Endothelial cell of hepatic sinusoid (primary cell): ENCODE data around the gene INPP4B.

Experiments used
- in situ Hi-C: cut with HindIII; loops from 2 replicates; pipeline ENCODE4 v1.10.0; 2017; ENCODE audit warnings: low sequenced_read_pairs

The INPP4B gene

DNA sequence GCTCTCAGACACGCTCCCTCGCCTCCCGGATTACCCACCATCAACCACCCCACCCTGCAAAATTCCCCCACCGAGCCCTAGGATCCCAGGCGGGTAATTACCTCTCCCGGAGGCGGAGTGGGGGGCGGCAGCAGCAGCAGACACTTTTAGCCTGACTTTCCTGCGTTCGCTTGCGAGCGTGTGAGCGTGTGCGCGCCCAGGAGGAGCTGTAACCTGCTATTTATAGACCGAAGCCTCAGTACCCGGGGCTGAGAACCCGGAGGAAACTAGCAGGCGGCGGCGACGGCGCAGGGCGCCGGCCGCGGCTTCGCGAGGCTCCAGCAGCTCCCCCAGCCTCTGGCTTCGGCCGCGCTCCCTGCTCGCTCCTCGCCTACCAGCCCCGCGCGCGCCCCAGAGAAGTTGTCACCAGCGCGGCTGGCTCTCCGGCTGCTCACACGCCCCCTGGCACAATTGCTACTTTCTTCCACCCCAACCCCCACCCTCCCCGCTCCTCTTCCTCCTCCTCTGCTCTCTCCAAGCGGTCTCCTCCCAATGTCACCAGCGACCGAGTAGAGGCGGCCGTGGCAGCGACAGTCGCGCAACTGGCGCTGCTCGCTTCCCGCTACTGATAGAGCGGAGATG lies at the start of gene INPP4B:
Gene INPP4B, minus strand, starts transcription at position 194 of the 621 bp plus-strand sequence.
- in situ Hi-C loops, result no loop called here

DNA sequence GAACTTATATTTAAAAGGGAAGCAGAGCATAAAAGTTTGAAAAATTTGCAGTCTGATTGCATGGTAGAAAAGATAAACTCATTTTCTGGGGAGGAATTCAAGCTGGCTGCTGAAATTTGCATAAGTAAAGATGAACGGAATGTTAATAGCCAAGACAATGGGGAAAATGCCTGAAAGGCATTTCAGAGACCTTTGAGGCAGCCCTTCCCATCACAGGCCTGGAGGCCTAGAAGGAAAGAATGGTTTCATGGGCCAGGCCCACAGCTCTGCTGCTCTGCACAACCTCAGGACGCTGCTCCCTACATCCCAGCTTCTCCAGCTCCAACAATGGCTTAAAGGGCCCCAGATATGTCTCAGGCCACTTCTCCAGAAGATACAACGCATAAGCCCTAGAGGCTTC lies 46.9 kb upstream of the INPP4B start:
- in situ Hi-C loops, result no loop called here

DNA sequence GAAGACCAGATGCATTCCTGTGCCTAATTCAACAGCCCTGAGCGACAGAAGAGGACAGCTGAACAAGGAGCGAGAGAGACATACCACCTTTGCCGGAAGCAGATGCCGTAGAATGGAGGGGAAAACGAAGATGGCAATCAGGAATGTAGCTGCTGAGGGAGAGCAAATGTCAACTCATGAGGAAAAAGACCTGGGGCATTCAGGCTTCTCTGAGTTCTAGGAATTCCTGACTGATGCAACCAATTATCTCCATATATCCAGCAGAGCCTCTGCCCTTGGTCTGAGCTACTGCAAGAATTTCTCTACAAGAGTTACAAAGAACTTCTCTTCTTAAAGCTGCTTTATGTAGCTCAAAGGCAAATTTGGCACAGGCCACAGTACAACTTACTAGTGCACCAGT lies 40.5 kb upstream of the INPP4B start:
- in situ Hi-C loops, result no loop called here

DNA sequence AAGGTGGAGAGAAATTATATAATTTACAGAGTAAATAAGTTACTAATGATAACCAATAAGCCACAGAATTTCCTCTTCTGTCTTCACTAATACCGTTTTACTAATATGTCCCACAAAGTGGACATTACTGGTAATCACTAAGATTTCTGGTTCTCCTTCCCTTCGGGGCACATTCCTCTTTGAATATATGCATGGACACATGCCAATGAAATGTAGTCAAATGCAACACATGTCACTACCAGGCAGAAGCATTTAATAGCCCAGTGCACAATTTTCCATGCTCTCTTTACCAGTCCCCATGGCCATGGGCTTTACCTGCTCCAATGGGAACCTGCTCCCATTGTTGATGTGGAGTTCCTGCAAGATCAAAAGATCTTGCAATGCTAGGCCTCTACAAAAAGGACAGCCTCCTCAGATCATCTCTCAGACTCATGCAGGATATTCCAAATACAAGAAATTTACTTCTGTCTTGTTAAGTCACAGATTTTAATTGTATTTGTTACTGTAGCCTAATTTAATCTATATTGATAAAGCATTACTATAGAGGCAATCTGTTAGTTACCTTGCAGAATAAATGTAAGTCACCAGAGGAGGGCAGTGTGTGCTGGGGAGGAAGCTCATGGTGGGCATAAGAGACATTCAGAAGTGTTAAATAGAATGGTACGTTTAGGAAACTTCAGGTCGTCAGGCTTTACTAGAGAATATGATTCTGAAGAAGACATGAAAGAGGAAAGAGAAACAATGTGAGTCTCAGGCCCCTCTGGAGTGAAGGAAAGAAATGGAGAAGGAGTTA lies 37.1 kb upstream of the INPP4B start:
- in situ Hi-C loops, result no loop called here

DNA sequence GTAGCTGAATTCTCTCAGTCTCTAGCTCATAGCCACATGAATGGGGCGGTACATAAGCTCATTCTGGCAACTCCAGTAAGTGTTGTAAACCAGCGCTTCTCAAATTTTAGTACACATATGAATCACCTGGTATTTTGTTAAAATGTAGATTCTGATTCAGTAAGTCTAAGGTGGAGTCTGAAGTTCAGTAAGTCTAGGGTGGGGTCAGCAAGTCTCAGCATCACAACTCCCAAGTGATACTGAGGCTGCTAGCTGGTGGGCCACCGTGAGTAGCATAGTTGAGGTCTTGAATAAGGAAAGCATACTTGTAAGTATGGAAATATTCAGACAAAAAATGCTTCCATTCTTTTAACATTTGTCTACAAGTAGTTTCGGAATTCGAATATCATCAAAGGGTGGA lies 36.1 kb upstream of the INPP4B start:
- in situ Hi-C loops, result no loop called here

DNA sequence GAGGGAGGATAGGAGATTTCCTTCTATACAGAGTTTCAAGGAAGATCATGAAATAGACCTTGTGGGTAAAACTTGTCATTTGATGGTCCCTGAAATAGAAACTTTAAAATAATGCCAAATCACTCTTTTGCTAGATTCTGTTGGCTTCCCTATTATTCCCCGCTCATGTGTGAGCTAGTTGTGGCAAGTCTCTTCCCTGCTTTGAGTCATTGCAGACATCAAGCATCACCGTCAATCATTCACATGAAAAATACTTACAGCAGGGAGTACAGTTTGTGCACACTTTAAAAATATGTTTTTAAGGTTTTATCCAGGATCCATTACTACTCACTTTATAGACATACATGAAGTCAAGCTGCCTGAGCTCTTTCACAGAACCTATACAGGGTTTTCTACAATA lies 35.2 kb upstream of the INPP4B start:
- in situ Hi-C loops, result no loop called here

DNA sequence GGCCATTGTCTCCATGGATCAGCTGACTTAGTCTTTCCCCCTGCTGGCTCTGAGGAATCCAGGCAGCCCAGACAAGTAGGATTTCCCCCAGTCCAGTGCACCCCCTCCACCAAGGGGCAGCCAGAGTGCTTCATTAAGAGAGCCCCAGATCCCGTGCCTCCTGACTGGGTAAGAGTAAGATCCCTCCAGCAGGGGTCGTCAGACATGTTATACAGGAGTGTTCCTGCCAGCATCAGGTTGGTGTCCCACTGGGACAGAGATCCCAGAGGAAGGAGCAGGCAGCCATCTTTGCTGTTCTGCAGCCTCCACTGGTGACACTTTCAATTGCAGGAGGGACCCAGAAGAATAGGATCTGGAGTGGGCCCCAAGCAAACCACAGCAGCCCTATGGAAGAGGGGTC lies 29.0 kb upstream of the INPP4B start:
- in situ Hi-C loops, result no loop called here

DNA sequence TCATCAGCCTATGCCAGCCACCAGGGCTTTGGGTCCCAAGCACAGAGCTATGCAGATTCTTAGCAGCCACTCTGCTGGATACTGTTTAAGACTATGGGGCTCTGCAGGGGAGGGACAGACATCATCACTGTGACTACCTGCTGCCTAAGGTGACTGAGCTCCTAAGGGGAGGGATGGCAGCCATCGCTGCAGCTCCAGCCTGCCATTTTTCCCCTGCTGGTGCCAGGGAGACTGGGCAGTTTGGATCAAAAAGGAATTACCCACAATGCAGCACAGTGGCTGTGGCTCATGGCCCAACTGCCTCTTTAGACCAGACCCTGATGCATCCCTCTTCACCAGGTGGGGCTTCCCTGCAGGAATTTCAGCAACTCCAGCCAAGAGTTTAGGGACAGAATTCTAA lies 28.6 kb upstream of the INPP4B start:
- in situ Hi-C loops, result no loop called here

DNA sequence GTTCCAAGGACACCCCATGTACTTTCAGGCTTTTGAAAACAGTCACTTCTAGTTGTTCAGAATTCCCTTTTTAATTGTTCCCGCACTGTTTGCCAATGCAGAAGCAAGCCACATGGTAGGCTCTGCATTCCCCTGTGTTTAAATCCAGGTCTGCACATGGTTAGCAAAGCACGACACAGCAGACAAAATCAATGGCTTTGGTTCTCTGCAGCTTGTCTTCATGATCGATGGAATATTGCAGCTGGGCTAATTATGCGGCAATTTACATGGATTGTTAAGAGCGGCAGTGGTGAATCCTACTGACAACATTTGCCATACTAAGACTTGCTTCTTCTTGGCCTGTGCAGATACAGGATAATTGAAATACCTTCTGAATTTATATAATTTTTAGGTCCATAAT lies 20.6 kb upstream of the INPP4B start:
- in situ Hi-C loops, result no loop called here

DNA sequence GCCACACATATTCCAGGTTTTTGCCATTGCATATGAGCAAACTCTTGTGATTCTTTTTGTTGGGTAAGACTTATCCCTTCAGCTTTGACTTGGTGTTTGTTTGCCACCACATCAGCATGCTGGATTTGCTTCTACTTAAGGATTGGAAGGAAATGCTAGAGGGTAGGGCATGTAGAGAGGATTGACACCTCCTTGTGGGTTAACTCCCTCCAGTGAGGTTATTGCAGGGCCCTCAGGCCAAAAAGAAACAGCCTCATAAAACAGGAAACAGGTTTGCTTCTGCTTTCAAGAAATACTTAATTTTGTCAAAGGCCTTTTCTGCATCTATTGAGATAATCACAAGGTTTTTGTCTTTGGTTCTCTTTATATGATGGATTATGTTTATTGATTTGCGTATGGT lies 15.2 kb upstream of the INPP4B start:
- in situ Hi-C loops, result no loop called here

DNA sequence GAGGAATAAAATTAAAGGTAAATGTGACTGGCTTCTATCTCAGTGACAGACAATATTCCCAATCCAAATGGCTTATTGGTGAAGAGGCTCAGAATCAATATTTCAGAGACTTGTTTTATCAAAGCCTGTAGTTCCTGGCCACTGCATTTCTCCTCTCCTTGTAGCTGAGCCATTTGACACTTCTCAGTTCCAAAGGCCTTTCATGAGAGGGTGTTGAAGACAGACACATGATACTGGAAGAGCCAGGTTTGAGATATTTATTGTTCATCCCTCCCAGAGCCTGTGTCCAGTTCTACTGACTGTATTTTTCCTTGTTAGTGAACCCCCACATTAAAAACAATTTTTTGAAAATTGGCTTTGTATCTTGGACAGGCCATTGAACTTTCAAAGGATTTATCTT lies 12.9 kb upstream of the INPP4B start:
- in situ Hi-C loops, result no loop called here

DNA sequence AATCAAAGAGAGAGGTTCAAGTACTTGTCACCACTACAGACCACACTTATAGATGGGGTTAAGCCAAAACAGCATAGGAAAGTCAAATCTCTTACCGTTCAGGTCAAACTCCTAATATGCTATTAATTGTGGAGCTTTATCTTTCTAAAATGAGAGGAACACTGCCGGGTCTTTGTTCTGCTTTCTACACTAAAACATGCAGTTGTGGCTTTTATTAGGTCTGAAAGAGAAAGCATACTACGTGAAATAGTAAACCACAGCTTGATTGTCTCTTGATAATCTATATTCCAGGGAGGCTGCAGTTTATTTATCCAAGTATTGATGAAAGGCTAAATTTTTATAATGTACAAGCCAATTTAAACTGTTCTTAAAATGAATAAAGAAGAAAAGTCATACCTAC lies 12.3 kb upstream of the INPP4B start:
- in situ Hi-C loops, result no loop called here

DNA sequence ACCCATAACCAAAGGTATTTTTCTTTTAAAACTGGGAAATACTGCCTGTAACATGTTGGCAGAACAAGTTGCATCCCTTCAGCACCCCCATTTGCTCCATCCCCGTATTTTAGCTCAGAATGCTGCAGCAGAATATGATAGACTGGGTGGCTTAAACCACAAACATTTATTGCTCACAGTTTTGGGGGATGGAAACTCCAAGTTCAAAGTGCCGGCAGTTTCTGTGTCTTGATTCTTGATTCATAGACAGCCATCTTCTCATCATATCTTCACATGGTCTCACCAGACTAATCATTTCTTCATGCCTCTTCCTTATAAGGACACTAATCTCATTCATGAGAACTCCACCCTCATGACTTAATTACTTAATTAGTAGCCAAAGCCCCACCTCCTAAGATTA lies 10.5 kb upstream of the INPP4B start:
- in situ Hi-C loops, result no loop called here

DNA sequence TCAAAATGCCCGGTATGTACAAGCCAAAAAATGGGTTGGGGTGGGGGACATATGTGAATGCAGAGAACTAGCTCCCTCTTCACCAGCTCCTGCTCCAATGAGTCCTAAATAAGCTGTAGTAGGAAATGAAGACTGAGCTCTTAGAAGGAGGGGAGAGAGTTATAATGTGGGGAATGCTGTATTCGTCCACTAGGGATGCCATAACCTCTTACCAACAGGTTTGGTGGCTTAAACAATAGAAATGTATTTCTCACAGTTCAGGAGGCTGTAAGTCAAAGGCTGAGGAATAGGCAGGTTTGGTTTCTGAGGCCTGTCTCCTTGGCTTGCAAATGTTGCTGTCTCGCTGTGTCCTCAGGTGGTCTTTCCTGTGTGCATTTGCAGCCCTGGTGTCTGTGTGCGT lies 4.4 kb upstream of the INPP4B start:
- in situ Hi-C loops, result no loop called here

DNA sequence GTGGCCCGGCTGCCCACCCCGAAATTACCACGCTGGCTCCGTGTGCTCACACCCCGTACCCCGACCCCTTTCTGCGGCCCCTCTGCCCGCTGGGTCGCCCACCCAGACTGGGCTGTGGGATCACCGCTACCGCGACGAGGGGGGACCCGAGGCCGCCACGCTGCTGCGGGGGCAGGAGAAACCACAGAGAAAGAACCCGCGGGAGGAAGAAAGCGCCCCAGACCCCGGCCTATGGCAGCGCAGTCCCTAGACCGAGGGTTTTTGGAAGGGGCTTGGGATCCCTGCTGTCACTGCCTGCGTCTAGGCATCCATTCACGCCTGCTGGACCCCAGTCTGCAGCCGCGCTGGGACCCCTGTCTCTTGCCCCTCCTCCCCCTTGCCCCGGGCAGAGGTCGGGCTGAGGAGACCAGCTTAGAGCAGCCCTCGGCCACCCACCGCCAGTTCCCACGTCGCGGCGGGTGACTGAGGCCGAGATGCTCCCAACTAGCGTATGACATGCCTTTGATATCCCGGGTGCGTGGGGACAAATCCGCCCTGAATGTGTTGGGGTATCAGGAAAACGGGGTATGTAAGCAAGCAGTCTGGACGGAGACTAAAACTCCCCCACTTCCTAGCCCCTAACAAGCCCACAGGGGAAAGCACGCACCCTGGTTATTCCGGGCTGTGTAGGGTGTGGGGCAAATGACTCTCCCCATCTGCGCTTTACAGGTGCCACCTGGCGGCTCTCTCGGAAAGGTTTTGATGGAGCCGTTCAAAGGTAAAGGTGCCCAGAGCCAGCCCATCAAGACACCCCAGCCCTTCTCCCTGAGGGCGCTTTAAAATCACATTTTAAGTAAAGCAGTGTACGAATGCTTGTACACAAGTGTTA lies 862 bp upstream of the INPP4B start:
- in situ Hi-C loops, result no loop called here

DNA sequence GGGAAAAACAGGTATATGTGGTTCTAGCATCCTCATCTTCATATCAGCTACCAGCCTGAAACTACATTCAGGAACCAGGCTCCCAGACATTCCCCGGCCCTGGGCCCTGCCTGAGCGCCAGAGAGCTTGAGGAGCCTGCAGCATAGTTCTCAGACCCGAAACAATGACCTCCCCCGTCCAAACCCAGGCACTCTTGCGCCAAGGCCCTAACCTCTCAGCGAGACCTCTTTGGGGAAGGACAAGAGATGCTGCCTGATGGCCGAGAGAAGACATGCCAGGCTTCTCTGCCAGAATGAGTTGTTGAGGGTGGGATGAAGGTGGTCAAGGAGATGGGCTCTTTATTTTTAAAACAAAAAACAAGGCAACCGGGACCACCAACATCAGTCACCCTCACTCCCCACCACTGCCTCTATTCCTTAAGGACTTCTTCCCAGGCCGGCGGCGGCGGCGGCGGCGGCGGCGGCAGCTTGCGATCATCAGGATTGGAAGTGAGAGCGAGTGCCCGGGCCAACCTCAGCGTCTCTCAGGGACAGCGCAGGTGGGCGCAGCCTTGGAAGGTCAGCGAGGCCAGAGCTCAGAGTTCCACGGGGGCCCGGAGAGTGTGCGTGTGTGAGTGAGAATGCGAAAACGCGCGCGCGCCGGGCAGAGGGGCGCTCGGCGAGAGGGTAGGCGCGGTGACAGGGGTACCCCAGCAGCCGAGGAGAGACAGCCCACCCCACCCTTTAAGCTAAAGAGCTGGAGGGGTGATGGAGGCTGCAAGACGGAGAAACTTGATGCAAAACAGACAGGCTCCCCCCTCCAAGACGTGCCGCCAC lies 601 bp downstream of the INPP4B start:
- in situ Hi-C loops, result no loop called here

DNA sequence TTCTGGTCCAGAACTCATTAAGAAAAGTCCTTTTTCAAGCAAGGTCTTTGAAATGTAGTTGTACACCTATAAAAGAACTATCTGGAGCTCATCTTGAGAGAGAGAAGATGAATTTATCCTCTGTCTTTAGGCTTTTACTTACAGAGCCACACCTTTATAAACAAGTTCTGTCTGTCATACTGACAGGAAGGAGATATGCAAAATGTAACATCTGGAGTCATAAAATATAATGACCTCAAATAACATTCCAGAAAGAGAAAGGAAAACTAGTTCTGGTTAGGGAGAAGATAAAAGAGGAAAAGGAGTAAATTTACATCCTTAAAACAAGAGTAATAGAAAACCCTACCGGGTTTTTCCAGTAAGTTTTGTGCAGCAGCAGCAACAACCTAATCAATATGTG lies 1.3 kb downstream of the INPP4B start:
- in situ Hi-C loops, result no loop called here

DNA sequence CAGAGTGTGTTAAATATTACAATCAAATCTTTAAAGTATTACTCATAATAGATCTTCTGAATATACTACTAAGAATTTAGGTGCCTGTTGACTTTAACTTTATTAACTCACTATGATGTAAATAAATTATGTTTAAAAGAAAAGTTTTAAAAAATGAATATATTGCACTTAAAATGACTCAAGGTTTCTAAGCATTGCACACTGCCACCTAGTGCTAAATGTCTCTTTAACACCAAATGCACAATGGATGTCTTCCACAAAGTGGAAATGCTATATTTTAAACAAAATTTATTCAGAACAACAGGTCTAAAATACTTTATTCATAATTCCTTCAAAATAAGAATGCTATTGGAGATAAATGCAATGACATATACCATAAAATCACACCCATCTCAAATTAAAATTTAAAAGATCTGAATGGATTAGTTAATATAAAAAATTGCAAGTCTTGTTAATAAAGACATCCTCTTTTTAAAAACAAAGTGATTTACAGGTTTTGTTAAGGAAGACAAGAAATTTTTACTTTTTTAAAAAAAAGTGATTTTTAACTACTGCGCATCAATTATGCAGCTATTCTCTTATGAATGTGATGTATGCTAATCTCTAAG lies 5.5 kb downstream of the INPP4B start:
- in situ Hi-C loops, result no loop called here

DNA sequence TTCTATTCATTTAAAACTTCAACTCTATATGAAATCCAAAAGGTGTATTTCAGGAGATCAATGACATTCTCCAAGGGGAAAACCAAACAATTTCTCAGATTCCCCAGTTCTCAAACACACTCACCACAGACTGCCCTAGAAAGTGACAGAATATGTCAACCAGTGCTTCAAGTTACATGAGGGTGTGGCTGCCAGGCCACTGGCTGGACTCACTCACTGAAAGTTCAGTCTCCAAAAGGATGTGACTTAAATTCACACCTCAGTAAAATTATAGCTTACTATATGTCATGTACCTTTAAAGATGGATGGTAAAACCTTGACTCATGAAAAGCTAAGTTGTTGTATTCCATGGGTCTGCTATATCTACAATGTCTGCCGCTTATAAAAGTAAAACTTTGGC lies 7.3 kb downstream of the INPP4B start:
- in situ Hi-C loops, result no loop called here

DNA sequence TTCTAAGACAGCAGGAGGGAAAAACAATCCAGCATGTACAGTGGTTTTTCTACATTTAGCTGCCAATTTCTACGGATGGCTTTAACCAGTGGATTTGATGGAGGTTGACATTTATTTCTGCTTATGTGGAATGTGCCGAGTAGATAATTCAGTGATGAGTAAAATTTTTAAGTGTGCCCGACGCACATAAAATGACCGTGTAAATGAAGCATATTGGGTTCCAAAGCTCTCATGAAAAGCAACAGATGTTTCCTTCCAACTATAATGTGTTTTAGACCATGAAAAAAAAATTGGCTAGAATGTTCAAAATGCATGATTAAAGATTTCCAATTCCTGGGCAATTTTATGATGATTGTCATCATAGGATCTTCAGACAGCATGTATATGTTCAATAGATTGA lies 14.1 kb downstream of the INPP4B start:
- in situ Hi-C loops, result no loop called here
